DMS79 (cell line): Measurements from ENCODE around the gene RTEL1.

ENCODE experiments used
- DNase-seq: peaks from one replicate; lab custom pipeline; 2025; lab: John Stamatoyannopoulos, UW

The RTEL1 gene

DNA sequence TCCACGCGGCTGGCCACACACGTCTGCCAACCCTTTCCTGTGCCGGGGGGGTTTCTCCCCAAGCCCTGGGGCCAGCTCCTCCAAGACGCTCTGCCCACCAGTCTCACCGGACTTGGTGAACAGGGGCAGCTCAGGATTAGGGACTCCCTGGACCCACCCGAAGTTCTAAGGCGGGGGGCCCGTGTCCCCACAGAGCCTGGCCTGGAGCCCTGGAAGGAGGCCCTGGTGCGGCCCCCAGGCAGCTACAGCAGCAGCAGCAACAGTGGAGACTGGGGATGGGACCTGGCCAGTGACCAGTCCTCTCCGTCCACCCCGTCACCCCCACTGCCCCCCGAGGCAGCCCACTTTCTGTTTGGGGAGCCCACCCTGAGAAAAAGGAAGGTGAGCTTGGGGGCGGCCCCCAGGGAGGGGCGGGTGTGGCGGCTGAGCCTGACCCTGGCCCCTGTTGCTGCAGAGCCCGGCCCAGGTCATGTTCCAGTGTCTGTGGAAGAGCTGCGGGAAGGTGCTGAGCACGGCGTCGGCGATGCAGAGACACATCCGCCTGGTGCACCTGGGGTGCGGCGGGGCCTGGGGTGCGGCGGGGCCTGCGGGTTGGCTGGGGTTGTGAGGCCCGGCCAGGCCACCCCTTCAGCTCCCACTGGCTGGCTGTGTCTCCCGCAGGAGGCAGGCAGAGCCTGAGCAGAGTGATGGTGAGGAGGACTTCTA lies 83.7 kb downstream of the RTEL1 start:
- DNase-seq, result no peak

DNA sequence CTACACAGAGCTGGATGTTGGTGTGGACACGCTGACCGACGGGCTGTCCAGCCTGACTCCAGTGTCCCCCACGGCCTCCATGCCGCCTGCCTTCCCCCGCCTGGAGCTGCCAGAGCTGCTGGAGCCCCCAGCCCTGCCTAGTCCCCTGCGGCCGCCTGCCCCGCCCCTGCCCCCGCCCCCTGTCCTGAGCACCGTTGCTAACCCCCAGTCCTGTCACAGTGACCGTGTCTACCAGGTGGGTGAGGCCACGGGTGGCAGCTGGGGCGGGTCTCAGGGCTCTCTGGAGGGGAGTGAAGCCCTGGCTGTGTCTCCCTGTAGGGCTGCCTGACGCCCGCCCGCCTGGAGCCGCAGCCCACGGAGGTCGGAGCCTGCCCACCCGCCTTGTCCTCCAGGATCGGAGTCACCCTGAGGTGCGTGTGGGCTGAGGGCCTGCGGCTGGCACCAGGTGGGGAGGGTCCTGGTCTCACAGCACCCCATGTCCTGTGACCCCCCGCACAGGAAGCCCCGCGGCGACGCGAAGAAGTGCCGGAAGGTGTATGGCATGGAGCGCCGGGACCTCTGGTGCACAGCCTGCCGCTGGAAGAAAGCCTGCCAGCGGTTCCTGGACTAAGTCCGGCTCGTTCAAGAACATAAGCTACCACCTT lies 84.4 kb downstream of the RTEL1 start:
- no peak for DNase-seq

DNA sequence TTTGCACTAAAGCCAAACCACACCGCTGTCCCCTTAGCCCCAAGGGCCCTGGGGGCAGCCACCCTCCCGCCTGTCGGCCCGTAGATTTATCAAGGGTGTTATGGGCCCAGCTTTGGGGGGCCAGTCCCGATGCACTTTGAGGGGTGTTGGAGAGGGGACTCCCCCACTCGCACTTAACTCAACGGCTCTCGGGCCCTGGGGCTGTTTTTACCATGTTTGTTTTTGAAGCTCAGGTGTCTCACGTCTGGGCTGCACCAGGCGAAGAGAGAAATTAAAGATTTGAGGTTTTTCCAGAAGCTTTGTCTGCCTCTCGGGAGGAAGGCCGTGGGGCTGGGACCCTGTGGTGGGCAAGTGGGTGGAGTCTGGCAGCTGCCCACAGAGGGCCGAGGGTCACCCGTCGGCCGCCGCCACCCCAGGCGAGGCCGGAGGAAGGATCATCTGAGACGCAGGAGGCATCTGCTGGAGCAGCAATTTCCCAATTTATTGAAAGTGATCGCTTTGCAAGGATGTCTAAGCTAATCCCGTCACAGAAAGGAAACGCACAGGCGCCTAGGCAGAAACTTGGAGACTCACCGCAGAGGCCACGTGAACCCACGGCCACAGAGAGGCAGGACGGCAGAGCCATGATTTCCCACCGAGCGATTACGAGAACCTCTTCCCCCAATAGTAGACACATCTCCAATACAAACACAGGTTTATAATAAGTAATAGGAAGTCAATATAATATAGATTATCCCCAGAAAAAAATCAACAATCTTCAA lies 85.3 kb downstream of the RTEL1 start:
- DNase-seq, result no peak

DNA sequence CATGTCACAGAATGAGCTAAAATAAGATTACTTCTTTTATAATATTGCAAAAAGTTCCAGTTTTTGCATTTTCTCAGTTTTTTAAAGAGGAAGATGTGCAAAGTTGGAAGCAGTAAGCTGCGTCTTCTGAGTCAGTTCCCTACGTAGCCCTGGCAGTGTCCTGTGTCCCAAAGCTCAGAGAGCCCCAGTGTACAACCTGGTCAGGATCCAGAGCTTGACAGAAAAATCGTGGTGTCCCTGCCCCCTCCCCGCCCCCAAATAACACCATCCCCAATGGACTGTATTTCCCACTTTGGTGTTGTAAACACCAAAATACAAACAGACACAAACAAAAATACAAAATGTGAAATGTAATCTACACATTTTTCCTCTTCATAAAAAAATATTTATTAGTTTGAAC lies 86.0 kb downstream of the RTEL1 start:
- no peak for DNase-seq

DNA sequence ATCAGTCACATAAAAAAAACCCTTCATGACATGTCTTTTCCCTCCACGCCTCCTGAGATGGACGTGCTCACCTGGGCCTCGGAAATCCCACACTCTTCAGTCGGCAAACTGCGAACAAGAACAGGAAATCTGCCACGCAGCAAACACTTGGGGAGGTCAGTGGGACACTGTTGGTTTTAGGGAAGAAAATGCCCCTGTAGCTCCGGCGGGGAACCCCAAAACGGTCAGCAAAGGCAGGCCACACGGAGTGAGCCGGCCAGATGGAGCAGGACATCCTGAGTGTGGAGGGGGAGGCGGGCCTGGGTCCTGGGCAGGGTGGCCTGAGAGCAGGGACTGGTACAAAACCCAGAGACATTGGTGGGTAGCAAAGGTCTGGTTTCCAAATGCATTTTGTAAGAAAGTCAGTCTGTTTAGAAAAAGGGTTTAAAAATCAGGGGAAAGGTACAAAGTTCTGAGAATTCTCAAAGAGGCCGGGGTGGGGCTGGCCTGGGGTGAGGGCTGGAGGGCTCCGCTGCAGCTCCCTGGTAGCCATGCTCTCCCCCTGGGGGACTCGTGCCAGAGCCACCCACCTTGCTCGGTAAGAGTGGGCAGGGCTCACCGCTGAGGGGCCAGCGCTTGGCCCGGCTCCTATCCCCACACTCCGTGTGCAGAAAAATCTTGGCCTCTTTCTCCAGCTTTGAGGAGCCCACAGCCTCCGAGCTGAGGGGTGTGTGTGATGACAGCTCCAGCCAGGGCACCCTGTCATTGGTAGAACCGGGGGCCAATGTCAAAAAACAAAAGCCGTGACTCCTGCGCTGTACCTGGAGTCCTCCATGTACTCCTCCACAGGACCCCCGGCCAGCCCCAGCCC lies 86.7 kb downstream of the RTEL1 start:
- DNase-seq, result no peak

DNA sequence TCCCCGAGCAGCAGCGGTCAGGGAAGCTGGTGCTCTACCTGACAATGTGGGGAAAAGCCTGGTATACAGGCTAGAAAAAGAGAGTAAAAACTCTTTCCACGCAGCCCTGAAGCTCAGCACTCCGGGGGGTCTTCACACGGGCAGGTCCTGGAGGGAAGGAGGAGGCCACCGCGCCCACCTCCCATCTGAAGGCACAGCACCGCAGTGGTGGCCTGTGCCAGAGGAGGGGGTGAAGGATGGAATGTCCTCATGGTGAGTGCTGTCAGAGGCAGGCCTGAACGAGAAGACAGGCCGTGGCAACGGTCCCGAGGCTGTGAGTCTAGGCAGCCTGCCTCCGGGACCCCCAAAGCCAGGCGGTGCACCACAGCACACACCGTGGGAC lies 87.3 kb downstream of the RTEL1 start:
- DNase-seq, result no peak
